ENCODE measurements around the gene EPB41.
A peak's percentile ranks its signal among the peaks of the same experiment; 100 is the strongest.
"Not testable (repeated sequence)": the region's sequence is repeated elsewhere in the genome, so short reads cannot be mapped to it uniquely, and the experiment has no call there.

EPB41 gene

DNA sequence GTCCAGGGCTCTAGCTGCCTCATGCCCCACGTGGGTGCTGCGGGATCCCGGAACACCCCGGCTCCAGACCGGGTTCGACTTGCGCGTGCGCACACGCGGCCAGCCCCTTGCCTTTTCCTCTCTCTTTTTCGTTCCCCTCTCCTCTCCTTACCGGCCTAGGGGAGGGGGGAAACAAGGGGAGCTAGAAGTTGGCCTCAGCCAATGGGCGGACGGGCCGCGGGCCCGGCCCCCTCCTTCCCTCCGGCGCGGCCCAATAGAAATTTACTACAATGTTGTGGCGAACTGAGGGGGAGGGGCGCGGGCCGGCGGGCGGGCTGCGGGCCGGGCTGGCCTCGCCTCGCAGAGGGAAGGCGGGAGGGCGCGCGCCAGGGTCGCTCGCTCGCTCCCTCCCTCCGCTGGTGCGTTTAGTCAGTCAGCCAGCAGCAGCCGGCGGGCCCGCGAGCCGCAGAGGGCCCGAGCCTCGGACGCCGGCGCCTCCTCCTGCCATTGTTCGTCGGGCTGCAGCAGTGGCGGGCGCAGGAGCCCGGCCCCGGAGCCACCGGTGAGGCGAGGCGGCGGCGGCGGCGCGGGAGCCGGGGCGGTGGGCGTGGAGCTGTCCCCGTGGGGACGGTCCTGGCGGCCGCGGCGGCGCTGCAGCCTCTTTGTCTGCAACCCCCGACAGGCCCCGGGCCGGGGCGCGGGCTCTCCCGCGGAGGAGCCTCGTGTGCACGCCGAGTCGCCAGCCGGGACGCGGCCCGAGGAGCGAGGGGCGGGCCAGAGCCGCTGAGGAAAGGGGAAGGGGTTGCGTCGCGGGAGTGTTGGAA is at the start of gene EPB41:
Gene EPB41, plus strand, starts transcription at position 342 of the 803 bp plus-strand sequence. CDS start 72,869 bp downstream, outside the sequence.
- DNase-seq = peak; percentile 88

DNA sequence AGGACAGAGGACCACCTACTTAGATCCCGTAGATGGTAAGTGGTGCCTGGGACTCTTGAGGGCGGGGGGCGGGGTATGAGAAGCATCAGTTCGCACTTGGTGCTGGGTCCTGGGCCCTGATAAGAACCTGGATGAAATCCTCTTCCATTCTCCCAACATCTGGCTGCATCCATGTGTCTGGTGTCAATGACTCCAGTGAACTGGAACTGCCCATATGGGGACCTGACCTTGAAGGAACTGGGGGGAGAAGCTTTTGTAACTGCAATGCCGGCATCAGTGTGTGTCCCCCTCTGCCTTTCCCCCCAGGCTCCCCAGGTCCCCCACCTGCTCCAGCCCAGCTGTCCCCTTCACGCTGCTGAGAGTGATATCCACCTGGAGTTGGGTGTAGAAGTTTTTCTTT is 49.7 kb upstream of the EPB41 start:
- DNase-seq = no peak

DNA sequence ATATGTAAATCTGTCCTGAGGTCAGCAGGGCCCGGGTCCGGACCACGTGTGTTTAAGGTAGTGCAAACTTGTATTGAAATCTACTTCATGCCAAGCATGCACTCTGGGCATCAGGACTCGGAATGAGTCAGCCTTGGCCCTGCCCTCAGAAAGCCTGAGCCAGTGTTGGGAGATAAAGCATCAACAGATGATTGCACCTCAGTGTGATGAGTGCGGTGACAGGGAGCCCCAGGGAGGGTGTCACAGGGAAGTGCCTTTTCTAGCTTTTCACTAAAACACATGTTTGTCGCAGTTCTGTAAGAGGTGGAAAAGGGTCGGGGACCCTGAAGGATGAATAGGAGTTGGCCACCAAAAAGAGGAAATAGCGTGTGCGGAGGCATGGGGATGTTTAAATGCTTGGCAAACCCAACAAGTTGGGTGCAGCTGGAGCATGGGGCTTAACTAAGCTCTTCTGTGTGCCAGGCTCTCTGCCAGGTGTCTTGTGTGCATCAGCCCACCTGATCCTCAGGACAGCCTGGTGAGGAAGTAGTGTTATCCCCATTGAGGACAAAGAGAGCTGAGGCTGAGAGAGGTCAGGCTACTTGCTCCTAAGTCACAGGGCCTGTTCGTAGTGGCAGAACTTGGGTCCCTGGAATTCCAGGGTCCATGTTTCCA is 48.2 kb upstream of the EPB41 start:
- peak; percentile 57 for DNase-seq

DNA sequence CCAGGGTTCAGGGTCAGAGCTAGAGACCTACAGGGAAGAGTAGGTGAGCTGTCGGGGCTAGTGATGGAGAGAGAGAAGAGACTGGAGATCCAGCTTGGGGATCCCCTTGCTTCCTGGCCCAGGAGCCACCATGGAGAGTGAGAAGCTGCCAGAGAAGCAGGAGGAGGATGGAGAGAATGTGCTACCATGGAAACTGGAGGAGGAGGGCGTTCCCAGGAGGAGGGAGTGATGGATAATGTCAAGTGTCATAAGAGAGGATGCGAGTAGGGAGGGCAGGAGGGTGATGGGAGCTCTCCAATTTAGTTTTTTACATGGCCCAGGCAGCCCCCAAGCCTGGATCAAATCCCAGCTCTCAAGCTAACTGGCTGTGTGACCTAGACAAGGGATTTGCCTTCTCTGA is 46.5 kb upstream of the EPB41 start:
- no peak for DNase-seq

DNA sequence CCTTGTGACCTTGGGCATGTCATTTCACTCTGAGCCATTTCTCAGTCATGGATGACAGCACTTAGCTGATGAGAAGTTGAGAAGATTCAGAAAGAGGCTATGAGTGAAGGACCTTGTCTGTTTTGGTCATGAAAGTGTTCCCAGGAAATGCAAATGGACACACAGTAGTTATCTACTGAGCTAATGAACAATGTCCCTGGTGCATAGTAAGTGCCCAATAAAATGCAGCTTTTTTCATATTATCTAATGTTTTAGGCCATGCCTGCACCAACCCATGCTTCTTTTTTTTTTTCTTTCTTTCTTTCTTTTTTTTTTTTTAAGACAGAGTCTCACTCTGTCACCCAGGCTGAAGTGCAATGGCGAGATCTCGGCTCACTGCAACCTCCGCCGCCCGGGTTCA is 44.4 kb upstream of the EPB41 start:
- no peak for DNase-seq

DNA sequence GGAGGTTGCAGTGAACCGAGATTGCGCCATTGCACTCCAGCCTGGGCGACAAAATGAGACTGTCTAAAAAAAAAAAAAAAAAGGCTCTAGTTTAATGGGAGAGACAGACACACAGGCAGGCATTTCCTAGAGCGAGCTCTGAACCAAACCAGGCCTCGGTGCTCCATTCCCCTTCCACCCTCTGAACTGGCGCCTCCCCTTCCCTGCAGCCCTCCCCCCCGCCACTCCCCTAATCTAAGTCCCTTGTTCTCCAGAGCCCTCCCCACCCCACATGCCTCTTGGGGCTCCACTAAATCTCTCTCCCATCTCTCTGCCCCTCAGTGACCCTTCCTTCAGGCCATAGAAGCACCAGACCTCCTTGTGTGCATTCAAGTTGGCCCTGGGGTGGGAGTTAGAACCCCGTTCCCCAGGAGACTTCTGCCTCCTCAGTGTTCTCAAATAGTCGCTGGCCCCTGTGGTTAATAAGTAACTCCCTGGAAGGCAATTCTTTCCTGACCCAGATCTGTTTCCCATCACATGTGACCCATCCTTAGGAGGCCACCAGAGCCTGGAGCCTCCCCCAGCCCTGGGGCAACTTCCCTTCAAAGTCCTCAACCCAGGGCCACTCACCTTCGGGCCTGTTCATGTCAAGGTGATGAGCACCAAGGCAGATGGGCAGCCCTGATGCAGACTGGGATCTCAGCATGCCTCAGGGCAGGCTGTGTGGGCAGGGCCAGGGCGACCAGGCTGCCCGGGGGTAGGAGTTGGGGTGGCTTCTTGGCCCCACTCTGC is 42.6 kb upstream of the EPB41 start:
- no peak for DNase-seq

DNA sequence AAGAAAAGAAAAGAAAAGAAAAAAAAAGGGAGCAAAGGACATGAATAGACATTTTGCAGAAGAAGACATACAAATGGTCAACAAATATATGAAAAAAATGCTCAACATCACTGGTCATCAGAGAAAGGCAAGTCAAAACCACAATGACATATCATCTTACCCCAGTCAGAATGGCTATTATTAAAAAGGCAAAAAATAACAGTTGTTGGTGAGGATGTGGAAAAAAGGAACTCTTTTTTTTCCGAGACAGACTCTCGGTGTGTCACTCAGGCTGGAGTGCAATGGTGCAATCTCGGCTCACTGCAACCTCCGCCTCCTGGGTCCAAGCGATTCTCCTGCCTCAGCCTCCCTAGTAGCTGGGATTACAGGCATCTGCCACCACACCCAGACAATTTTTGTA is 39.2 kb upstream of the EPB41 start:
- not testable (repeated sequence) for DNase-seq

DNA sequence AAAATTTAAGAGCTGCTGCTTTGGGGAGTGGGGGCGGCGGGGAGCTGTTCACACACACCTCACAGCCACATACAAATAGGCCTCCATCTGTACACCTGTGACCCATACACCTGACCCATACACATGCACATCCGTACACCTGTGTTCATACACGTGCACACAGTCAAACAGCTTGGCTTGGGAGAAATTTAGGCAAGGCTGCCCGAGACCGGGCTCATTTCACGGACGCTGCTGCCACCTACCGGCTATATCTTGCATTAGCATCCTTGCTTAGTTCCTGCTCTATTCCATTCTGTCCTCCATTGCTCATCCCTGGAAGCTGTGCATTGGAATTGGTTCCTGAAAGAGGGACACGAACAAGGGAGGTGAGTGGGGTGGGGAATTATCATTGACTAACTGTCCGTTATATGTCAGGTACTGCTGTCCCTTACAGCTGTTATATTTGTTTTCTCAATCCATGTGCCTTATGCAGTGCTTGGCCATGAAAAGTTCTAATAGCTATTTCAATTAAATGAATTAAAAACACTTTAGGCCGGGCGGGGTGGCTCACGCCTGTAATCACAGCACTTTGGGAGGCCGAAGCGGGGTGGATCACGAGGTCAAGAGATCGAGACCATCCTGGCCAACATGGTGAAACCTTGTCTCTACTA is 37.1 kb upstream of the EPB41 start:
- peak; percentile 59 for DNase-seq

DNA sequence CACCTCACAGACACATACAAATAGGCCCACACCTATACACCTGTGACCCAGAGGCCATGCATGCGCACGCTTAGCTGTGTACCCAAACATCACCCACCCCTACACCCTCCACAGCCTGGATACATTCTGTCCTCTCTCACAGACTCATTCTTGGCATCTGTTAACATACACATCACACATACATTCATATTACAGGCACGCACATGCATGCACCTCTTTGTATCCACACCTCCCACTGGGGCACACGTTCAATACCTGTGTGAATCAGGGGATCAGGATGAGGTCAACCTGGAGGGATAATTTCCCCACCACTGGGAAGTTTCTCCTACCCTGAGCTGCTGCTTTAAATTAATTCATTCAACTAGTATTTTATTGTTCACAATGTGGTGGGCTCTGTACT is 35.6 kb upstream of the EPB41 start:
- no peak for DNase-seq

DNA sequence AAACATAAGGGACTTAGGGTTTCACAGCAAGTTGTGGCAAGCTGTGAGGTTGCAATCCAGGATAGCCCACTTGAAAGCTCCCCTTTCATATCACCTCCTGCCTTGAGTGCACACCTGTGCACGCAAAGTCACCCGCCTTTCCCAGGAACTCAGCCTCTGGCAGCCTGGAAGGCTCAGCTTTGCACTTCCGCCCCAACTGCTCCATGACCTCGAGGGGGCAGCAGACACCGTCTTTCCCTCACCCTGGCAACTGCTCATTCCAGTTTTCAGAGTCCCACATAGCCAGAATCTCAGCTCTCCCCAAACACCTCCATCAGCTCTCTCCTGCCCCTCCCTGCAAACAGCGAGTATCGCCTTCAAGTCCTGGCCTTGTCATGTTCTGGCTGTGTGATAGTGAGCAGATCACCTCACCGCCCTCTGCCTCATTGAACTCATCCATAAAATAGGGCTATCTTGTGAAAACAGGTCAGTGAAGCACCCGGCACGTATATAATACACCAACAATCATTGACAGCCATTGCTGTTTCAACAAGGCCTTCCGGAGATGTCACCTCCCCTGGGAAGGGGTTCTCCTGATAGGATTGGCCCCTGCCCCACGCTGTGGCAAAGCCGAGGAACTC is 32.2 kb upstream of the EPB41 start:
- peak; percentile 80 for DNase-seq

DNA sequence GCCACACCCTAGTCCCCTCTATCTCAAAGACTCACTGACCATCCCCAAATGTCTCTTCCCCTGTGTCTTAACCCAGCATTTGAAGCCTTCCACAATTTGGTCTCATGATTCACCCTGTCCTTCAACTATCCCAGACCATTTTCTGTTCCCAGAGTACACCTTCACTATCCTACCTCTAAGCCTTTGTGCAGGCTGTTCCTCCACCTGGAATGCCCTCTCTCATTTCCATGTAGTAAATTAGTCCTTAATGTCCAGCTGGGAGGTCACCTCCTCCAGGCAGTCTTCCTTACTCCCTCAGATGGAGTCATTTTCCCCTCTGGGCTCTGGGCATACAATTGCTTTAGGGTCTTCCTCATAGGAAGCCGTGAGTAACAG is 31.1 kb upstream of the EPB41 start:
- DNase-seq = no peak

DNA sequence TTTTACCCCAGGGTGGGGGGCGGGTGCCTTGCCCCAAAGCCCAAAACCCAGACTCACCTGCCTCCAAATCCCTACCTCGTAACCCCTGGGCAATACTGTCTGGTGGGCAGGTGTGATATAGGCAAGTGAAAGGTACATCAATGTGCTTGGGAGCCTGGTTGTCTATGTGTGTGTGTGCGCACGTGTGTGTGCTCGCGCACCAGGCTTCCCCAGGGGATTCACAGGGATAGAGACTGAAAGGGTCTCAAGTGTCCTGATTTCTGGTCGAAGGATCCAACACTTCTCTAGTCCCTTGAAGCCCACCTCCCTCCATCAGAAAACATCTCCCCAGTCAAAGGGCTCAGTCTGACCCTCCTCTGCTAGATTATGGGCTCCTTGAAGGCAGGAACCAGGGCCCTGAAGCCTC is 28.9 kb upstream of the EPB41 start:
- no peak for DNase-seq

DNA sequence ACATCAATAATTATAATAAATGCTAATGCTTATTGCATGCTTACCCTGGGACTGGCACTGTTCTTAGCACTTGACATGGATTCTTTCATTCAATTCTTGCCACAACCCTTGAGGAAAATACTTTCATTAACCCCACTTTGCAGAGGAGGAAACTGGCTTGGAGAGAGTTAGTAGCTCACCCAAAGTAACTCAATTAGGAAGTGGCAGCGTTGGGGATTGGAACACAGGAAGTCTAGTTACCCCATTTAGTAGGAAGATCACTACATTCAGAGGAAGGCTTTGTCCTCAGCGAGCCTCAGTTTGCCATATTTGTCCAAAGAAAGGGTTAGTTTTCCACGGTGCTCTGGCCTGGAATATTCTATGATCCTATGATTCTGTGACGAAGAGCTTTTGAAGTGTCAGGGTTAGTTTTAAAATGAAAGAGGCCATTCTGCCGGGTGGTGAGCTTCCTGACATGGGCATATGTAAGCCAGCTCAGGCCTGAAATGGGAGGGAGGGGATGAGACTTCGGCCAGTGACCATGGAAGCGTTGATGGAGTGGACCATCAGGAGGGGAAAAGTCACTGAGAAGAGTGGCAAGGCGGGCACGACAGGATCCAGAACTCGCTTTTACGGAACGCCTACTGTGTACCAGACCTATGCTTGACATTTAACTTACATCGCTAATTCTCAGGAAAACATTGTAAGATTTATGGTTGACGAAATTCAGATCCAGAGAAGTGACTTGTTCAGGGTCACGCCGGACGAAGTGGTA is 28.2 kb upstream of the EPB41 start:
- no peak for DNase-seq

DNA sequence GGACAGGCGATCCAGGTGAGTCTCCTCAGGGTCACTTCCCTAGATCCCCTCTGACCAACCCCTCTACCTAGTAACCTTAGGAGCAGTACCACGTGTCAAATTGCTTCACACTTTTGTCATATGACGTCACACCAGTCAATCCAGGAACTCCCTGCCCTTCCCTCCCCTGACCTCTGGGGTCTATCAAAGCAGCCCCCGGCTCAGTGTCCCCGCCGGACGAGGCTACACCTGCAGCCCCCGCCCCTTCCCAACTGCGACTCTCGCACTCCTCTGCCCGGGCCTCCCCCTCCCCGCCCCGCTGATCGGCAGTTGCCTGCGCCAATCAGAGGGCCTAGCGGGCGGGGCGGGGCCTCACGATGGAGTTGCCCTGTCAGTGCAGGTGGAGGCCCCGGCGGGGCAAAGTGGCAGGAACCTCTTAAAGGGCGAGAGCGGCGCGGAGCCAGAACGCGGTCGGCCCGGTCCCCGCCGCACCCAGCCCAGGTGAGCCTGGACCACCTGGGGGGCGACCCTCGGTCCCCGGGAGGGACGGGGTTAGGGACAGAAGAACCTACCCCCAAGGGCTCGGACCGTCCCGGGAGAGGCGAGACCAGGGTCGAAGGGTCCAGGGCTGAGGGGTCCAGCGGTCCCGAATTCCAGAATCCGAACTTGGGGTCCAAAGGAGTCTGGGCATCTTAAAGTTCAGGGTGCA is 27.5 kb upstream of the EPB41 start:
- peak; percentile 85 for DNase-seq

DNA sequence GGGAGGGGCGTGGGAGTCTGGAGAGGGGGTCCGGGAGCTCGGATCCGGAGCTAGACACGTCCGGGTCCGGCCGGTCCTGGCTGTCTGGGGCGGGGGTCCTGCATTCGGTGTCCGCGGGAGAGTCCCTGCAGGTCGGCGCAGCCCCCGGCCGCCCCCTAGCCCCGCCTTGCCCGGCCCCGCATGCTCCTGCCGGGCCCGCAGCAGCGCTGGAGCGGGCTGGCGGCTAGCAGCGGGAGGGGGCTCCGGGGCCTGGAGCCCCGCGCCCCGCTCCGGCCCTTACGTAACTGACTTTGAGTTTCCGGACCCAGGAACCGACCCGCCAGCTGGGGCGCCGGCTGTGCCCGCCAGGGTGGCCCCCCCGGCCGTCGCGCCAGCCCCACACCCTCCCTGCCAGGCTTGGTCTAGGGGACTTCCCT is 26.9 kb upstream of the EPB41 start:
- DNase-seq = no peak

DNA sequence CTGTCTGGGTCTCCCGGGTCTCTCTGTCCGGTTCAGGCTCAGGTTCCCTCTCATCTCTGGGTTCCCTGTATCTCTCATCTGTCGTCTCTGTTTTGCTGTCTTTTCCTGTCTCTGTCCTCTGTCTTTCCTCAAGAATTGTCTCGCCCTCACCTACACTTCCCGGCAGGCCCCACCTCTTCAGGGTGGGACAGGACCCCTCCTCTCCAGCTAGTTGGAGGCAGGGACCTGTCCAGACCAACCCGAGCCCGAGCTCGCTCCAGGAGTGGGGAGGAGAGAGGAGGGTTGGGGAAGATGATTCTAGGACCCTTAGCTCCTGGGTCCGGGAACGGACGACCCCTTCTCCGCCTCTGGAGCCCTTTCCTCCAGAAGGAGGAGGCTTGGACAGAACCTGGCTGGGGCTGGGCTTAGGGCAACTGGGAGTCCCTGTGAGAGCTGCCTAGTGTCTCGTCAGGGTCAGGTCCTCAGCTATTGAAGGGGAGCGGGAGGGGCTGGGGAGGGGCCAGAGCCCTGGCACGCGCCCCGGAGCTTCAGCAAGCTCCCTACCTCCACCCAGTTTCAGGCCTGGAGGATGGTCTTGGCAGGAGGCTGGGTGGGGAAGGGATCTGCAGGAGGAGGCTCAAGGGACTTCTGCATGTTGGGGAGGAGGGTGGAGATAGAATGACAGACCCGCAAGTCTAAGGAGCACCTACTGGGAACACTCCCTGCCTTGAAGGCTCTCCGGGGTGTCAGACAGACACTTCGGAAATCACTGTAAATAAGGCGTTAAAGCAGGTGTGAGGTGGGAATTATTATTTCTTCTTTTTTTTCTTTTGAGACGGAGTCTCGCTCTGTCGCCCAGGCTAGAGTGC is 26.3 kb upstream of the EPB41 start:
- no peak for DNase-seq

DNA sequence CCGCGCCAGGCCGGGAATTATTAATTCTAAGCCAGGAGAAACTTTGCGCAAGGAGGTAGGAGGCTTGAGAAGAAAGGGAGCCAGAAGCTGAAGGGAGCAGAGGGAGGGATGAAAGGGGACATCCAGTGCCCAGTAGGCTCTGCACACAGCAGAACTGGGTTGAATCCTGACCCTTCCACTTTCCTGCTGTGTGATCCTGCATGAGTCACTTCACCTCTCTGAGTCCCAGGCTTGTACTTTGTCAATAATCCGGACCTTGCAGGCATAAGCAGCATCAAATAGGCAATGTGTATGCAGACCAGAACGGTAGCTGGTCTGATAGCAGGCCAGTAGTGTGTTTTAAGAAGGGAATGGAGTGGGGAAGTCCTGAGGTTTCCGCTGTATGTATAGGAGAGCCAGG is 25.5 kb upstream of the EPB41 start:
- DNase-seq = no peak

DNA sequence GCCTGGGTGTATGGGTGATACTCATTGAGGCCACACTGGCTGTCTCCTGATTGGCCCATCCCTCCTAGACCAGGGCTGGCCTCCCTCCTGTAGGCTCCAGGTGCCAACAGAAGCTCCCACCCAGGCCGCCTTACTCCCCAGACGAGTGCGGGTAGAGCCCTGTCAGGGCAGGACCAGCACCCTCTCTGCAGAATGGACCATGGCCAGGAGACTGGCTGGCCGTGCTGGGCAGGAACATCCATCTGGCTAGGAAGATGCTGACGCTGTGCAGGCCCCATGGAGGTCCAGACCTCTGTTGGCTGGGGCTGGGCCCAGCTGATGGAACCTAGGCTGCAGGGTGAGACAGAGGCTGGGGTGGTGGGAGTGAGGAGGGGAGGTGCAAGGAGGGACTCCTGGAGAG is 25.0 kb upstream of the EPB41 start:
- DNase-seq = no peak

DNA sequence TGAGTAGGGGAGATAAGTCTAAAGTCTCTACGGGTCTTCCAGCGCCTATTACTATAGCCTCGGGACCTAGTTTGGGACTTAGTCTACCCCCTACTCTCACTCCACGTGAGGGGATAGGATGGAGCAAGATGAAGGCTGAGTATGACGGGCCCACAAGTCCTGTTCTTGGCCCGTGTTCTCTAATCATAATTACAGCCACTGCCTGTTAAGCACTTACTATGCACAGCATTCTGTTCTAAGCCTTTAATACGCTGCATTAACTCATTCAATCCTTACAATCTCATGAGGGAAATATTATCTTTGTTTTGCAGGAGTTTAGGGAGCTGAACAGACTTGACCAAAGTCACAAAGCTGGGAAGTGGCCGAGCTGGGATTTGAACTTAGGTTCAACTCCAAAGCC is 23.9 kb upstream of the EPB41 start:
- no peak for DNase-seq

DNA sequence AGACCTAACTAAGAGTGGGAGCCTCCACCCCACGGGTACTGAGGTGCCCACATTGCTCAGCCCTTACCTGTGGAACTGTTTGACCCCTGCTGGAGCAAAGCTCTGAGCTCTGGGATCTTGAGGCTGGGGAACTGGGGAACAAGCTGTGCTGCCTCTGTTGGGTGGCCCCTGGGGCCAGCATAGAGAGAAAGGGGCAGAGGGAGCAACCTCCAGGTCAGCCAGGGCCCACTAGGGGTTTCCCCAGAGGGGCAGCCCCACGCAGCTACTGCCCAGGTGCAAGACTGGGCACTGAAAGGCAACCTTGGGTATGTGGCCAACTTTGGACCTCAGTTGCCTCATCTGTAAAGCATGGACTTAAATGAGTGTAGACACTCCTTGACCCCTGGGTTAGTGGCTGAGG is 23.5 kb upstream of the EPB41 start:
- no peak for DNase-seq

DNA sequence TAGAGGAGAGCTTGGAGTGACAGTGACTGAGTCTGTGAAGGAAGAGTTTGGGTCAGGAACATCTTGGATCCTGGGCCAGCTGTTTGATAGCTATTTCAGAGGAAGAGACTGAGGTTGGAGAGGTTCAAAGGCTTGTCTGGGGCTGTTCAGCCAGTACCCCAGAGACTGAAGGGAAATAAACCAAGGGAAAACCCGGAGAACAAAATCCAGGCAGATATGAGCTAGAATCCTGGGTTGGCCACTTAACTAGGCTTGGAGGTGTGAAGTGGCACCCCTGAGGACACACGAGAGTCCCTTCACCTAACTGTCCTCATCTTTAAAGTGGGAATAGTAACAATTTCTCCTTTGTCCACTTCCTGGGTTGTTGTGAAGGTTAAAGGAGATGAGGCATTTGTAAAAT is 23.1 kb upstream of the EPB41 start:
- DNase-seq = no peak

All from NCI-H226 (cell line).